NCI-H2196 (cell line): Measurements from ENCODE around the gene TMEM204.

ENCODE experiments used
- DNase-seq: peaks from one replicate; lab custom pipeline; 2025; ENCODE audit not compliant: unreplicated experiment; lab: John Stamatoyannopoulos, UW

Gene TMEM204

GRCh38 chr16:1554826-1555445 lies 21.5 kb downstream of the TMEM204 start:
- no peak for DNase-seq

GRCh38 chr16:1556254-1556653 lies 22.8 kb downstream of the TMEM204 start:
- no peak for DNase-seq

GRCh38 chr16:1557074-1557473 lies 23.6 kb downstream of the TMEM204 start:
- DNase-seq = no peak

GRCh38 chr16:1557576-1557975 lies 24.1 kb downstream of the TMEM204 start:
- DNase-seq = no peak

GRCh38 chr16:1559446-1559975 lies 26.0 kb downstream of the TMEM204 start:
- DNase-seq = no peak

- DNase-seq = no peak
Measured at GRCh38 chr16:1560153-1560552, 26.7 kb downstream of the TMEM204 start.

GRCh38 chr16:1560866-1561265 lies 27.4 kb downstream of the TMEM204 start:
- no peak for DNase-seq

- DNase-seq = no peak
Measured at GRCh38 chr16:1561266-1561665, 27.8 kb downstream of the TMEM204 start.

- no peak for DNase-seq
Measured at GRCh38 chr16:1561836-1562235, 28.4 kb downstream of the TMEM204 start.

- DNase-seq = no peak
Measured at GRCh38 chr16:1563786-1564185, 30.3 kb downstream of the TMEM204 start.

- no peak for DNase-seq
Measured at GRCh38 chr16:1564325-1564724, 30.9 kb downstream of the TMEM204 start.

- DNase-seq = no peak
Measured at GRCh38 chr16:1565083-1565805, 31.8 kb downstream of the TMEM204 start.

- no peak for DNase-seq
Measured at GRCh38 chr16:1567988-1568387, 34.5 kb downstream of the TMEM204 start.

GRCh38 chr16:1571012-1571671 lies 37.7 kb downstream of the TMEM204 start:
- DNase-seq = no peak

GRCh38 chr16:1572673-1573072 lies 39.2 kb downstream of the TMEM204 start:
- no peak for DNase-seq

- no peak for DNase-seq
Measured at GRCh38 chr16:1573301-1573700, 39.8 kb downstream of the TMEM204 start.

- DNase-seq = no peak
Measured at GRCh38 chr16:1575578-1575977, 42.1 kb downstream of the TMEM204 start.

GRCh38 chr16:1579214-1579613 lies 45.7 kb downstream of the TMEM204 start:
- no peak for DNase-seq

- no peak for DNase-seq
Measured at GRCh38 chr16:1580256-1580655, 46.8 kb downstream of the TMEM204 start.

GRCh38 chr16:1580956-1581355 lies 47.5 kb downstream of the TMEM204 start:
- DNase-seq = peak; percentile 60

- DNase-seq = no peak
Measured at GRCh38 chr16:1581804-1582203, 48.3 kb downstream of the TMEM204 start.

- no peak for DNase-seq
Measured at GRCh38 chr16:1583180-1583579, 49.7 kb downstream of the TMEM204 start.
